Bone marrow (tissue), 2 donors: ENCODE data around the gene AURKAIP1.
"Not testable (repeated sequence)": the region's sequence is repeated elsewhere in the genome, so short reads cannot be mapped to it uniquely, and the experiment has no call there.

Experiments
- DNase-seq, 2 donors: peaks; one replicate each; lab custom pipeline; 2025; lab: John Stamatoyannopoulos, UW

Gene AURKAIP1

GRCh38 chr1:1385339-1385738 is 10.3 kb upstream of the AURKAIP1 start:
- not testable (repeated sequence) for DNase-seq

- DNase-seq = no peak
These were observed 6.3 kb upstream of the AURKAIP1 start for GRCh38 chr1:1381294-1381693.

- no peak for DNase-seq
These were observed 5.9 kb upstream of the AURKAIP1 start for GRCh38 chr1:1380860-1381259.

GRCh38 chr1:1377540-1378205 is 2.7 kb upstream of the AURKAIP1 start:
- no peak for DNase-seq

- DNase-seq = no peak
These were observed 1.7 kb upstream of the AURKAIP1 start for GRCh38 chr1:1376551-1377226.

- DNase-seq = no peak
These were observed 448 bp downstream of the AURKAIP1 start for GRCh38 chr1:1374589-1374928.

- DNase-seq = no peak
These were observed 1.0 kb downstream of the AURKAIP1 start for GRCh38 chr1:1373815-1374588.

GRCh38 chr1:1373051-1373814 is 1.8 kb downstream of the AURKAIP1 start:
- DNase-seq = no peak

GRCh38 chr1:1371746-1372711 is 3.0 kb downstream of the AURKAIP1 start:
- peak; percentile 35 to 53 for DNase-seq

GRCh38 chr1:1371364-1371745 is 3.7 kb downstream of the AURKAIP1 start:
- DNase-seq = no peak

- DNase-seq = no peak
These were observed 4.2 kb downstream of the AURKAIP1 start for GRCh38 chr1:1370771-1371300.

- DNase-seq = not testable (repeated sequence)
These were observed 4.9 kb downstream of the AURKAIP1 start for GRCh38 chr1:1370094-1370493.

GRCh38 chr1:1367315-1367714 is 7.7 kb downstream of the AURKAIP1 start:
- DNase-seq = no peak

- DNase-seq = no peak
These were observed 8.3 kb downstream of the AURKAIP1 start for GRCh38 chr1:1366699-1367066.

- DNase-seq = no peak
These were observed 8.9 kb downstream of the AURKAIP1 start for GRCh38 chr1:1365875-1366698.

GRCh38 chr1:1364266-1364665 is 10.7 kb downstream of the AURKAIP1 start:
- DNase-seq = no peak

- no peak for DNase-seq
These were observed 13.0 kb downstream of the AURKAIP1 start for GRCh38 chr1:1361982-1362423.

GRCh38 chr1:1361233-1361981 is 13.6 kb downstream of the AURKAIP1 start:
- no peak for DNase-seq

GRCh38 chr1:1360506-1361169 is 14.4 kb downstream of the AURKAIP1 start:
- DNase-seq = no peak
